HG03103 (cell line): ENCODE results near the gene PHETA1.

Experiments
- ATAC-seq: cut with Tn5 transposase; IDR thresholded peaks from one replicate; pipeline ENCODE4 v1.9.1; 2021; ENCODE audit warnings: low read depth; ENCODE audit not compliant: unreplicated experiment

PHETA1 gene

DNA sequence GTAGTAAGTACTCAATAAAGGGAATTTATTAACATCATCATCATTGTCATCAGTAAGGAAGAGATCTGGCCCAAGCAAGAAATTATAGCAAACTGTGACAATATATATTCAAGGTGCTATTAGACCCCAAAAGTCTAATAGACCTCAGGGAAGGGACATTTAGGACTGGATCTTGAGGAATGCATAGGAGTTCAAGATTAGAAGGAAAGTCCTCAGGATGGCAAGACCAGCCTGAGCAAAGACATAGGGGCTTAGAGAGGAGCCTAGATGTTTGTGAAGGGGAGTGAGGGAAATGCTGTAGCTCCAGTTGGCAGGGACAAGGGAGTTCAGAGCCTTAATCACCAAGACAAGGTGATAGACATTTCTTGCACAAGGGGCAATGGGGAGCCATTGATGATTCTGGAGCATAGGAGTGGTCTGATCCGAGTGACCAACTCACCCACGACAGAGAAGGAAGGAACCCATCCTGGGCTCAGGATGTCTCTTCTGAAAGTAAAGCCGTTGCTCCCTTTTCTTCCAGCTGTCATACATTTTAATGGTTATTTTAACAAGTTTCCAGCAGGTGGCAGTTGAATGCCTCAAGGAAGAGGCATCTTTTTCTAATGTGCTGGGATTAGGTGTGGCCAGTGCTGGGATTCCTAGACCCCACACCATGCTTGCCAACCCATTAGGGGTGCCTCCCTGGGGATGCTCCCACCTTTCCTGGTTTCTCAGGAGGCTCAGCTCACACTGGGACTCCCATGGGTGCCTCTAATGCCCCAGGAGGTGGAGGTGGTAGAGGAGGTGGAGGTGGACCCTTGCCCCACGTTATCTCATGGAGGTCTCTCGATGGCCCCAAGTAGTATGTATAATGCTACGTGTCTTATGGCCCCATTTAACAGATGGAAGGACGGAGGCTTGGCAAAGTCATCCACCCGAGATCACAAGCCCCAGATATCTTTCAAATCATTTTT, 37.8 kb downstream of the PHETA1 start:
- no peak for ATAC-seq

DNA sequence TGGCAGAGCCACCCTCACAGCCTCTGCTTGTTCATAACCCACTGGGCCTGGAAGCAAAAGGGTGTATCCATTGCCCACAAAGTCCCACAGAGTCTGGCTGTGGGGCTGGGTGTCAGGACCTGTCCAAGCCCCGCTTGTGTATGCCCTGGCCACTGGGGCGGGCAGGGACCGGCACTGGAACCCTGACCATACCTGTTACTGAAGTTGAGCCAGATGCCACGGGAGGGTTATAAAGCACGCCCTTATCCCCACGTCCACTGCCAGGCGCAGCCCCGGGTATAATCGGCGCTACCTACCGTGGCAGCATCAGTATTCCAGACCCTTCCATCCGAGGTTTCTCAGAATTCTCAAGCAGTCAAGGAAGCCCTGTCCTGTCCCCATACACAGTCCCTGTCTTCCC, 40.8 kb downstream of the PHETA1 start:
- ATAC-seq: no peak

DNA sequence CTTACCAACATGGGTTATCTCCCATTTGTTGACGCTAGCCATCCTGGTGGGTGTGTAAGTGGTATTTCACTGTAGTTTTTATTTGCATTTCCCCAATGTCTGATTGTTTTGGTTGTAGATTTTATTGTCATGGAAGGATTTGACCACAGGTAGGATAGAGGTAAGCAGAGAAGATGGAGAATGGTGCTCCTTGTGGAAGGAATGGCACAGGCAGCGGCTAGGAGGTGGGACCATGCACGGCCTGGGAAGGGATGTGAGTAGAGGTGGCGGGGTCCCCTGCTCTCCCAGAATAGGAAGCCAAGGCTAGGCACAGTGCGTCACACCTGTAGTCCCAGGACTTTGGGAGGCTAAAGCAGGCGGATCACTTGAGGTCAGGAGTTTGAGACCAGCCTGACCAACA, 41.4 kb downstream of the PHETA1 start:
- ATAC-seq: no peak

DNA sequence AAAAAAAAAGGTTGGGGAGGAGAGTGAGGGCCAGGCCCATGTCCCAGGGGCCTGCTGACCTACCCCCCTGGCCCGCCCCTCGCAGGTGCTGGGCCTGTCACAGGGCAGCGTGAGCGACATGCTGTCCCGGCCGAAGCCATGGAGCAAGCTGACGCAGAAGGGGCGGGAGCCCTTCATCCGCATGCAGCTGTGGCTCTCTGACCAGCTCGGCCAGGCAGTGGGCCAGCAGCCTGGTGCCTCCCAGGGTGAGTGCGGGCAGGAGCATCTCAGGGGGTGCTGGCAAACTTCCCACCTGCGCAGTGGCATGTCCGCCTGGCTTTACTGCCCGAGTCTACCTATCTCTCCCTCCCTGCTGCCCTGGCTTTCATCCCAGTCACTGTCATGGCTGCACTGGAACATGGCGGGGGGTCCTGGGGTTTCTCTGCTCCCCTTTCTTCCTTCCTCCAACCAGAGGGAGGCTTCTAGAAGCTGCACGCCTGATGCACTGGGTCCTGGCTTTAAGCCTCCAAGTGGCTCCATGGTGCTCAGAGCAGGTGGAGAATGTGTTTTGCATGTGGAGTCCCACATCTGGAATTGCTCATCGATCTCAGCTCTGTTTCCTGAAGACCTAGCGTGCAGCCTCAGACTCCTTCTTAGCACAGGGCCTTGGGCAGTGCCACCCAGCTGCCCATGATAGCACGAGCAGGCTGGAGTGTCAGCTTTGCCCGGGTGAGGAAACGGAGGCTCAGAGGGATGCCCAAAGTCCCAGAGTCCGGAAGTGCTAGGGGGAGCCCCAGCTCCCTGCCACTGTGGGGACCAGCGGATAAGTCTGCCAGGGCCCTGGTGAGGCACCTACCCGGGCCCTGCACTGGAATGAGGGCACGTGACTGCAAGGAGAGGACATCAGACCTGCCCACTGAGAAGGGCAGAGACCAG, 46.3 kb downstream of the PHETA1 start:
- no peak for ATAC-seq

DNA sequence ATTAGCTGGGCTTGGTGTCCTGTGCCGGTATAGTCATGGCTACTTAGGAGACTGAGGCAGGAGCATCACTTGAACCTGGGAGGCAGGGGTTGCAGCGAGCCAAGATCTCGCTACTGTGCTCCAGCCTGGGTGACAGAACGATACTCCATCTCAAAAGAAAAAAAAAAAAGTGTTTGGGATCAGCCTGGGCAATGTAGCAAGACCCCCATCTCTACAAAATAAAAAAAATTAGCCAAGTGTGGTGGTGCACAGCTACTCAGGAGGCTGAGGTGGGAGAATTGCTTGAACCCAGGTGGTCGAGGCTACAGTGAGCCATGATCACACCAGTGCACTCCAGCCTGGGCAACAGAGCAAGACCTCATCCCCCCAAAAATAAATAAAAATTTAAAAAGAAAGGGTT, 47.6 kb downstream of the PHETA1 start:
- ATAC-seq: no peak

DNA sequence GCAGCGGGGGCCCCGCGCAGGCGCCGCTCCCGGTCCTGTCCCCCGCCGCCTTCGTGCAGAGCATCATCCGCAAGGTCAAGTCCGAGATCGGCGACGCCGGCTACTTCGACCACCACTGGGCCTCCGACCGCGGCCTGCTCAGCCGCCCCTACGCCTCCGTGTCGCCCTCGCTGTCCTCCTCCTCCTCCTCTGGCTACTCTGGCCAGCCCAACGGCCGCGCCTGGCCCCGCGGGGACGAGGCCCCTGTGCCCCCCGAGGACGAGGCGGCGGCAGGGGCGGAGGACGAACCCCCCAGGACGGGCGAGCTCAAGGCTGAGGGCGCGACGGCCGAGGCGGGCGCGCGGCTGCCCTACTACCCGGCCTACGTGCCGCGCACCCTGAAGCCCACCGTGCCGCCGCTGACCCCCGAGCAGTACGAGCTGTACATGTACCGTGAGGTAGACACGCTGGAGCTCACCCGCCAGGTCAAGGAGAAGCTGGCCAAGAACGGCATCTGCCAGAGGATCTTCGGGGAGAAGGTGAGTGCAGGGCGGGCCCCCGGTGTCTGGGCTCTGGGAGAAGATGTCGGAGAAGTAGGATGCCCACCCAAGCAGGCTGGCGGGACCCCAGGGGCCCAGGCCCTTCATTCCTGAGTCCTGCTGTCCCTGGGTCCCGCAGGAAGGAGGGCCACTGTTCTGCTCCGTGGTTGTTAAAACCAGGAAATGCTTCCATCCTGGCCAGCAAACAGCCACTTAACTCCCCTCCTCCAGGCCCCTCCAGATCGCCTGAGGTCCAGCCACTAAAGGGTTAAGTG, 48.4 kb downstream of the PHETA1 start:
- ATAC-seq: no peak

DNA sequence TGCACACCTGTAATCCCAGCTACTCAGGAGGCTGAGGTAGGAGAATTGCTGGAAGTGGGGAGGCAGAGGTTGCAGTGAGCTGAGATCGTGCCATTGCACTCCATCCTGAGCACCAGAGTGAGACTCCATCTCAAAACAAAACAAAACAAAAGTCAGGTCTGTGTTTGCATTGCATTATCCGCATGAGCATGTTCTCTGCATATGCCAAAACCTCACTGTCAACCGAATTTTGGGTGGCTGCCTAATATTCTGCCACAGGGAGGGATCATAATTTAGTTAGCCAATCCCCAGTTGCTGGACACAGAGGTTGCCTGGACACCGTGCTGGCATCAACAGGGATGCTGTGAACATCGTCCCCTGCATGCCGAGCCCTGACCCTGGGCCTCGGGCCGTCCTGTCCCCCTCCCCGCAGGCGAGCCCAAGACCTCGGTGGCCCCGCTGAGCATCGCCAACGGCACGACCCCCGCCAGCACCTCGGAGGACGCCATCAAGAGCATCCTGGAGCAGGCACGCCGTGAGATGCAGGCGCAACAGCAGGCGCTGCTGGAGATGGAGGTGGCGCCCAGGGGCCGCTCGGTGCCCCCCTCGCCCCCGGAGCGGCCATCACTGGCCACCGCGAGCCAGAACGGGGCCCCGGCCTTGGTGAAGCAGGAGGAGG, 49.2 kb downstream of the PHETA1 start:
- ATAC-seq: no peak

DNA sequence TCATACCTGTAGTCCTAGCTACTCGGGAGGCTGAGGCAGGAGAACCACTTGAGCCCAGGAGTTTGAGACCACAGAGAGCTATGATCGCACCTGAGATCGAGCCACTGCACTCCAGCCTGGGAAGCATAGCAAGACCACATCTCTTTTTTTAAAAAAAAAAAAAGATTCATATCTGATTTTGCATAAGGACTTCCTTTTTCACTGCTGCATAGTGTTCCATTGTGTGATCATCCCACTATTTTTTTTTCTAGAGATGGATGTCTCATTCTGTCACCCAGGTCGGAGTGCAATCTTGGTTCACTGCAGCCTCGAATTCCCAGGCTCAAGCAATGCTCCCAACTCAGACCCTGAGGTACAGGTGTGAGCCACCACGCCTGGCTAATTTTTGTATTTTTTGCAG, 50.4 kb downstream of the PHETA1 start:
- no peak for ATAC-seq

DNA sequence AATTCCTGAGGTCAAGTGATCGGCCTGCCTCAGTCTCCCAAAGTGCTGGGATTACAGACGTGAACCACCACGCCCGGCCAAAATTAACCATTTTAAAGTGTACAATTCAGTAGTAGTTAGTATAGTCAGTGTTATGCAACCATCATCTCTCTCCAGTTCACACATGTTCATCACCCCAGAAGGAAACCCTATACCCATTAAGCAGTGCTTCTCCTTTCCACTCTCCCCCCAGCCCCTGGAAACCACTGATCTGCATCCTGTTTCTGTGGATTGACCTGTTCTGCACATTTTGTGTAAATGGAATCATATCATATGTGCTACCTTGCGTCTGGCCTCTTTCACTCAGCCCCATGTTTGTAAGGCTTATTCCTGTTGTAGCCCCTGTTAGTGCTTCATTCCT, 52.2 kb downstream of the PHETA1 start:
- ATAC-seq: no peak

DNA sequence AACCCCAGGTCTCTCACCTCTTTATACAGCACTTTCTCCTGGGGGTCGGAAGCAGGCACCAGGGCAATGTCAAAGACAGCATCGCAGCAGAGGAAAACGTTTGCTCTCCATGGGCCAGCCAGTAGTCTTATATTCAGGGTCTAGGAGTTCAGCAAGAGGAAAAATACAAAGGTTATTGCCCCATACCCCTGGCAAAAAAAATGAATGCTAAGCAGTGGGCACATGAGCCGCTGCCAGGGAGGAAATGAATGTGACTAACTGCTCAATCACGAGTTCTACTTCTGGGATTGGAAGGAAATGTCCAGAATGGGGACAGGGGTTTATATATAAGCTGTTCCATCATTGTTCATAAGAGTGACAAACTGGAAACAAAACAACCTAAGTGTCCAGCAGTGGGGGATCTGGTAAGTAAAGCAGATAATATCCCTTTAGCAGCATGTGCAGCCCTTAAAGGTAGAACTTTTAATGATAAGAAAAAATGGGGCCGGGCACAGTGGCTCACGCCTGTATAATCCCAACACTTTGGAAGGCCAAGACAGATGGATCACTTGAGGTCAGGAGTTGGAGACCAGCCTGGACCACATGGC, 53.8 kb downstream of the PHETA1 start:
- ATAC-seq: no peak

DNA sequence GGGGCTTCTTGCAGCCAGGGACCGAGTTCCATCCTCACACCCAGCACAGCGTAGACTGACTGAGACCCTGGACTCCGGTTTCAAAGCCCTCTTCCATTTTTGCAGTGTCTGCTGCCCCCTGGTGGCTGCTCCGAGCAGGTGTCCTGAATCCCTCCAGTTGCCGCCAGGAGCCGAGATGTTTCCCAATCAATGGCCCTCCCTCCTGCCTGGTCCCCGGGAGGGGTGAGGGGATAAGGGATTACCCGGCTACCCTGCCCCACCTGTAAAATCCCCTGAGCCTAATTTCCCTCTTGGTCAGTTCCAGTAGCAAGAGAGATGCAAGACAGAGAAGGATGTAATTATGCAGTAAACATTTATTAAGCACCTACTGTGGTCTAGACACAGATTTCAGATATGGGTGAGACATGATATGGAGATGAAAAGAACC, 55.0 kb downstream of the PHETA1 start:
- ATAC-seq: no peak

DNA sequence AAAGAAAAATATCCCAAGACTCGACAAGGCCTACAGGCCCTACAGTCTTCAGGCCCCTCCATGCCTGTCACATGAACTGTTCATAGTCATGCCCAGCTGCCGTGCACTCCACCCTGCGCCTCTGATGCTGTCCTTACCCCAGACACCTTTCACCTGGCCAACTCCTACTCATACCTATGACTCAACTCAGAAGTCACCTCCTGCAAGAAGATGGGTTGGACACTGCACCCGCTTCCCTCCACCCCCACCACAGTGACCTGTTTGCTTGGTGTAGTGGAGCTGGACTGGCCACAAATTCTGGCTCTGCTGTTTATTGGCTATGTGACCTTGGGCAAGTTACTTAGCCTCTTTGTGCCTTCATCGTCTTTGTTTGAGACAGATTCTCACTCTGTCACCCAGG, 56.2 kb downstream of the PHETA1 start:
- ATAC-seq: no peak

DNA sequence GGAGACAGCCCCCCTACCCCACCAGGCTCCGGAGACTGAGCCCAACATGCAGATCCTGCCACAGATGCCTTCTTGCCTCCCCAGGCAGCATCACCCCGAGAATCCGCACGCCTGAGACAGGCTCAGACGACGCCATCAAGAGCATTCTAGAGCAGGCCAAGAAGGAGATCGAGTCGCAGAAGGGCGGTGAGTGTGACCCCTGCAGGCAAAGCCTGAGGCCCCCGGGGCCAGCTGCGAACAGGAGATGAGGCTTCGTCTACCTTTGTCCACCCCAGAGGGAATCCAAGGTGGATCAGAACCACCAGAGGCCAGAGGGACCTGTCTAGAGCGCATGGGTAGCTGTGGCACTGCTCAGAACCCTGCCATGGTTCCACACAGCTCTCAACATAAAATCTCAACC, 56.9 kb downstream of the PHETA1 start:
- no peak for ATAC-seq

DNA sequence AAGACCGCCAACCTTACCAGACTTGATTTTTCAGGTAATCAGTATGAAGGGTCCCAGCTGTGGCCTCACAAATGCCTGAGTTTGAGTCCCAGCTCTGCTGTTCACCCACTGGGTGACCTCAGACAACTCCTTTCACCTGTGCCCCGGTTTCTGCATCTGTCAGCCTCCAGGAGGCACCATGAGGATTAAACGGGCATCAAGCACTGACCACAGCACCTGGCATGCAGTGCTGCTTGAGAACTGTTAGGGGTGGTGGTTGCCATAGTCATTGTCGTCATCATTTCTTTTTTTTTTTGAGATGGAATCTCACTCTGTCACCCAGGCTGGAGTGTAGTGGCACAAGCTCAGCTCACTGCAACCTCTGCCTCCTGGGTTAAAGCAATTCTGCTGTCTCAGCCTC, 57.9 kb downstream of the PHETA1 start:
- no peak for ATAC-seq
